DND-41 (cell line): ENCODE measurements around the gene DAB1.

Experiments
- ATAC-seq: fragments of 200-7000 bp; cut with Tn5 transposase; 3 replicates; pipeline ENCODE4 v1.9.1; 2021; ENCODE audit warnings: low read depth; ENCODE audit not compliant: insufficient read depth
- DNase-seq: peaks from one replicate; pipeline ENCODE4 v3.0.0-alpha.2; 2020
- H2AFZ ChIP-seq: 2 replicates; pipeline ENCODE4 v1.6.0; 2012; ENCODE audit warnings: low read depth, low read length
- H3K27ac ChIP-seq: 2 replicates; pipeline ENCODE4 v1.5.1; 2012; ENCODE audit warnings: low read length, inconsistent platforms
- H3K27me3 ChIP-seq: fragments of 200-600 bp; sonication (generic); 2 replicates; pipeline ENCODE4 v1.6.0; 2012; ENCODE audit warnings: low read length, mild to moderate bottlenecking, inconsistent platforms; ENCODE audit not compliant: insufficient read depth, poor library complexity
- H3K36me3 ChIP-seq: 2 replicates; pipeline ENCODE4 v1.5.1; 2012; ENCODE audit warnings: low read length, inconsistent platforms; ENCODE audit not compliant: insufficient read depth
- H3K4me1 ChIP-seq: 2 replicates; pipeline ENCODE4 v1.5.1; 2012; ENCODE audit warnings: mild to moderate bottlenecking, low read length; ENCODE audit not compliant: insufficient read depth
- H3K4me2 ChIP-seq: 2 replicates; pipeline ENCODE4 v1.6.0; 2012; ENCODE audit warnings: mild to moderate bottlenecking, moderate library complexity, low read length, inconsistent platforms; ENCODE audit not compliant: insufficient read depth
- H3K4me3 ChIP-seq, 2 experiments: fragments of 200-600 bp in 1 of 2; shearing (Covaris generic) in 1 of 2; 2 replicates each; pipeline ENCODE4 v1.5.1; 2012 to 2016; ENCODE audit warnings: inconsistent platforms in 2 of 2, low read length in 2 of 2, mild to moderate bottlenecking in 2 of 2, low read depth in 1 of 2, moderate library complexity in 1 of 2
- H3K79me2 ChIP-seq: 2 replicates; pipeline ENCODE4 v1.6.0; 2012; ENCODE audit warnings: low read length, inconsistent platforms; ENCODE audit not compliant: insufficient read depth
- H3K9ac ChIP-seq: 2 replicates; pipeline ENCODE4 v1.6.0; 2012; ENCODE audit warnings: low read depth, mild to moderate bottlenecking, inconsistent platforms, low read length, moderate library complexity
- H3K9me3 ChIP-seq: 2 replicates; pipeline ENCODE4 v1.5.1; 2012; ENCODE audit warnings: low read length, moderate library complexity, mild to moderate bottlenecking, inconsistent platforms; ENCODE audit not compliant: insufficient read depth, severe bottlenecking
- H4K20me1 ChIP-seq: 2 replicates; pipeline ENCODE4 v1.6.0; 2012; ENCODE audit warnings: low read length; ENCODE audit not compliant: insufficient read depth
- CTCF ChIP-seq: IDR thresholded peaks from 2 replicates; pipeline ENCODE4 v1.5.1; 2012; ENCODE audit warnings: borderline replicate concordance, low read length, moderate library complexity, mild to moderate bottlenecking; ENCODE audit not compliant: poor library complexity, severe bottlenecking; ENCODE audit errors: extremely low read depth
- EZH2 ChIP-seq: IDR thresholded peaks from 3 replicates; pipeline ENCODE4 v1.6.1; 2012; ENCODE audit warnings: borderline replicate concordance, low read depth, mild to moderate bottlenecking, moderate library complexity, low read length, inconsistent platforms; ENCODE audit not compliant: severe bottlenecking

DAB1 gene

DNA sequence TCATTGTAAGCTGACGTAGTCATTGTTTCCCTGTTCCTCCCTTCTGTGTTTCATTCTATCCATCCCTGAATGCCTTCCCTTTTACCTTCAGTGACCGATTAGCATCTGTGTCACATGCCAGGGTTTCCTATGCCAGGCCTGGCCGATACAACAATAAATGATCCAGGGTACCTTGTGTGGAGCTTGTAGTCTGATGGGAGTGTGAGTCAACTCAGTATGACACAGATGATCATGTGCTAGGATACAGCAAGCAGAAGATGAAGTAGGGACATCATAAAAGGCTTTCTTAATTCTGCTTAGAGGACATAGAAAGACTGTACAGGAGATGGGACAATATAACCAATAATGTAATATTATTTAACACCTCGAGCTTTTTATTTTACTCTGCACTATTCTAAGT is 294.0 kb downstream of the DAB1 start:
- TF ChIP-seq CTCF (no peak), EZH2 (no peak)
- Histone ChIP-seq H3K4me2 (no peak overlapping the region), H3K9me3 (no peaks in the 10 kb centered on the region), H3K9ac (no peak overlapping the region), H2AFZ (no peak overlapping the region), H3K27ac (no peak overlapping the region), H3K4me3 (no peak overlapping the region), H3K79me2 (no peaks in the 10 kb centered on the region), H3K4me1 (no peaks in the 10 kb centered on the region), H3K36me3 (no peaks in the 10 kb centered on the region), H4K20me1 (no peaks in the 10 kb centered on the region), H3K27me3 (no peaks in the 10 kb centered on the region)
- DNase-seq (no peak), ATAC-seq (no peak)

GRCh38 chr1:57127976-57128375 is 295.9 kb downstream of the DAB1 start:
- no peak overlapping the region for H3K4me3 ChIP-seq
- no peaks in the 10 kb centered on the region for H3K4me1 ChIP-seq
- no peaks in the 10 kb centered on the region for H3K79me2 ChIP-seq
- no peaks in the 10 kb centered on the region for H4K20me1 ChIP-seq
- no peak overlapping the region for H2AFZ ChIP-seq
- TF ChIP-seq EZH2, result no peak
- no peak for TF ChIP-seq CTCF
- no peak overlapping the region for H3K27ac ChIP-seq
- H3K9me3 ChIP-seq, result no peaks in the 10 kb centered on the region
- no peaks in the 10 kb centered on the region for H3K36me3 ChIP-seq
- no peak for DNase-seq
- H3K4me2 ChIP-seq, result no peak overlapping the region
- no peak overlapping the region for H3K9ac ChIP-seq
- H3K27me3 ChIP-seq, result no peaks in the 10 kb centered on the region
- no peak for ATAC-seq

GRCh38 chr1:57124768-57125446 is 299.0 kb downstream of the DAB1 start:
- H3K36me3 ChIP-seq, result no peaks in the 10 kb centered on the region
- no peak overlapping the region for H3K27ac ChIP-seq
- no peaks in the 10 kb centered on the region for H3K79me2 ChIP-seq
- no peak overlapping the region for H3K9ac ChIP-seq
- TF ChIP-seq CTCF (no peak), EZH2 (no peak)
- no peaks in the 10 kb centered on the region for H4K20me1 ChIP-seq
- no peaks in the 10 kb centered on the region for H3K4me1 ChIP-seq
- no peaks in the 10 kb centered on the region for H3K9me3 ChIP-seq
- no peaks in the 10 kb centered on the region for H3K27me3 ChIP-seq
- ATAC-seq (no peak), DNase-seq (no peak)
- no peak overlapping the region for H2AFZ ChIP-seq
- no peak overlapping the region for H3K4me3 ChIP-seq
- H3K4me2 ChIP-seq, result no peak overlapping the region

DNA sequence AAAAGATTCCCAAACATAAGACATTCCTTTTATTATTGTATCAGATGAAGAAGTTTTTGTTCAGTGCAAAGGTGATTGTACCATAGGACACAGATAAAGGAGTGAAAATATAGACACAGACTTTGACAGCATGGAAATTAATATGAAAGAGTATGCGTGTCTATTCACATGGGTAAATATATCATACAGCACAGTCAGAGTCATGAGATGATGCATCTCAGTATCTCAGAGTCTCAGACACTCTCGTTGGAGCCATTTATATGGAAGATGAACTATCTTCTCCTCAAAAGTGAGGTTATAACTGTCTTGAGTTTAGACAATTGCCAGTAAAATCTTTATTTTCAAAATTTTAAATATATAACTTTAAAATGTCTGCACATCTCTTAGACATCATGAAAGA is 299.7 kb downstream of the DAB1 start:
- Histone ChIP-seq H3K4me1 (no peaks in the 10 kb centered on the region), H3K4me2 (no peak overlapping the region), H3K9me3 (no peaks in the 10 kb centered on the region), H3K27me3 (no peaks in the 10 kb centered on the region), H3K27ac (no peak overlapping the region), H3K9ac (no peak overlapping the region), H3K4me3 (no peak overlapping the region), H3K36me3 (no peaks in the 10 kb centered on the region), H2AFZ (no peak overlapping the region), H3K79me2 (no peaks in the 10 kb centered on the region), H4K20me1 (no peaks in the 10 kb centered on the region)
- DNase-seq (no peak), ATAC-seq (no peak)
- TF ChIP-seq EZH2 (no peak), CTCF (no peak)
